Body of pancreas (tissue), 4 donors: ENCODE measurements around the gene HSPA1A.
A peak's percentile ranks its signal among the peaks of the same experiment; 100 is the strongest.

ENCODE experiments used
- CTCF ChIP-seq, 7 experiments: fragments of 450-650 bp in 4 of 7; fragments of 200-600 bp in 3 of 7; sonication (generic) in 3 of 7; IDR thresholded peaks; one replicate each; pipeline ENCODE4 v1.5.1; 2016 to 2019; ENCODE audit warnings: antibody characterized with exemption in 7 of 7
- POLR2A ChIP-seq, 3 donors: fragments of 450-650 bp; IDR thresholded peaks; one replicate each; pipeline ENCODE4 v1.6.1; 2016; ENCODE audit warnings: antibody characterized with exemption in 3 of 3, mild to moderate bottlenecking in 2 of 3

- TF ChIP-seq CTCF (IDR thresholded peaks at IDR 0.05) (no peak), POLR2A (IDR thresholded peaks at IDR 0.05) (peak; percentile 69 to 86 (median 84))
Observed at GRCh38 chr6:31822036-31822821, 6.9 kb downstream of the HSPA1A start.
